ENCODE results near the gene LINGO4. TPM values are rescaled to one million over a fixed set of nuclear protein-coding genes. Genes with fewer than 3 reads are reported as not detected.

Gene LINGO4
- polyA plus RNA-seq, 1 donor (not counting 4 experiments of a cell fraction or from before 2014, with no cell fraction given) = not detected

DNA sequence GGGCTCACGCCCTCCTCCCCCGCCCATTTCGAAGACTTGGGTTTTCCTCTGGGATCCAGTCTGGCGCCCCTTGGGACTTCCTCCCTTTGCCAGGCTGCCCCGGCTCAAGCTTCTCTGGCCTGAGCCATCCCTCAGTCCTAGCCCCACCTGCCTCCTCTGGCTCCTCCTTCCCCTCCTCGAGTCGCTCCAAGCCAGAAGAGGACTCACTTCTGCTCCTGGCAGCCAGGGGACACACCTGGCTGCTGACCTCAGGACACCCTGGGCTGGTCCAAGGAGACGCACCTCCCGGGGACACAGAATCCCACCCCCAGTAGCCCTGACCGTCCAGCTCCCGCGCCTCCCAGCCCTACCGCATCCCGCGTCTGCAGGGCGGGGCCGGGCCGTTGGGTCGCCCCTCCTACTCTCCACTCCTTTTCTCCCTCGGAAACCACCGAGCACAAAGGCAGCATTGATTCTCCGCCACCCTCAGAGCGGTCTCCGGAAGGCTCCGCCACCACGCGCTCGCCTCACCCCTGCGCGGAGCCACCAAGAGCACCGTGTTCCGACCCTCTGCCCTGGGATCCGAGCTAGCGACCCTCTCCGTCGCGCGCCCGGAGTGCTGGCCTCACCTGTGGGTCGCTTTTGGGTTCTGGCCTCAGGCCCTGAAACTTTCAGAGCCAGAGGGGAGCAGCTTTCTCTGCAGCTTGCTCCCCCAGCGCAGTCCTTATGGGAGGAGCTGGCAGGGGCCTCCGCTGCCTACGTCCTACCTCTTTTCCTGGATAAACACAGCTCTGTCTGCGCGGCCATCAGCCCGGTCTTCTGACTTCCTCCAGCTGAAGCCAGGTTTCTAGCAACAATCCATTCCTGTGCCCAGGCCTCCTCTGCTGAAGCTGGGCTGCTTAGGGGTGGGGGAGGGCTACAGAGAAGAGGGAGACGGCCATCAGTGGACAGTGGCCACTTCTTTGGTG, 34.5 kb upstream of the LINGO4 start, which contains the start of gene C2CD4D:
Gene C2CD4D, minus strand, starts transcription at position 364 of the 947 bp plus-strand sequence. CDS start 831 bp downstream, outside the sequence.
- Histone ChIP-seq H3K4me1 (ENCODE audit: control insufficient read depth, extremely low read depth, insufficient read depth, low read length) (peaks cover 31% of the 10 kb centered on the region), H3K9ac (ENCODE audit: control insufficient read depth, extremely low read depth, insufficient read depth, low read length) (peak within 1 kb of the TSS; percentile 80), H2AFZ (ENCODE audit: control insufficient read depth, low read length) (peak within 1 kb of the TSS; percentile 92), H3K27ac (ENCODE audit: control insufficient read depth, insufficient read depth, low read length) (peak within 1 kb of the TSS; percentile 83), H3K9me3 (ENCODE audit: control insufficient read depth, low read depth, low read length) (no peaks in the 10 kb centered on the region), H3K4me2 (ENCODE audit: control insufficient read depth, extremely low read depth, insufficient read depth, low read depth, low read length) (peak within 1 kb of the TSS; percentile 84), H3K36me3 (ENCODE audit: control insufficient read depth in 2 of 2, extremely low read depth in 1 of 2, insufficient read depth in 2 of 2, low read length in 2 of 2) (no peaks in the 10 kb centered on the region), H3K27me3 (ENCODE audit: control insufficient read depth, extremely low read depth, insufficient read depth, low read length) (no peaks in the 10 kb centered on the region), H3K4me3 (ENCODE audit: control insufficient read depth in 2 of 3, extremely low read depth in 1 of 3, insufficient read depth in 2 of 3, low read depth in 1 of 3, low read length in 3 of 3) (peak within 1 kb of the TSS; percentile 44 to 66 (median 60)), H4K20me1 (ENCODE audit: control insufficient read depth, extremely low read depth, insufficient read depth, low read length) (no peaks in the 10 kb centered on the region), H3K9me1 (ENCODE audit: control insufficient read depth, extremely low read depth, insufficient read depth, low read length) (peaks cover 2% of the 10 kb centered on the region), H3K79me2 (ENCODE audit: control insufficient read depth, insufficient read depth, low read length) (no peaks in the 10 kb centered on the region)
- FAIRE-seq = peak; percentile 85
- dilution Hi-C loops (cut with MboI; ENCODE audit: extremely low pct_ligation_motif_present, low sequenced_read_pairs) = no loop called here
- TF ChIP-seq CTCF (optimal IDR thresholded peaks at IDR 0.05 in 1 of 3, IDR thresholded peaks at IDR 0.05 in 1 of 3, conservative IDR thresholded peaks at IDR 0.05 in 1 of 3; ENCODE audit: extremely low read depth in 1 of 3, insufficient read depth in 2 of 3, low read length in 3 of 3) (no peak), EZH2 (IDR thresholded peaks at IDR 0.05; ENCODE audit: low read length) (no peak)
- DNase-seq (ENCODE audit: low read depth, low spot score) = no peak

- dilution Hi-C loops (cut with MboI; ENCODE audit: extremely low pct_ligation_motif_present, low sequenced_read_pairs) = no loop called here
- Histone ChIP-seq H3K27me3 (ENCODE audit: control insufficient read depth, extremely low read depth, insufficient read depth, low read length) (no peaks in the 10 kb centered on the region), H3K9me1 (ENCODE audit: control insufficient read depth, extremely low read depth, insufficient read depth, low read length) (peaks cover 2% of the 10 kb centered on the region), H3K9ac (ENCODE audit: control insufficient read depth, extremely low read depth, insufficient read depth, low read length) (peak overlapping the region; percentile 80), H3K4me3 (ENCODE audit: control insufficient read depth in 2 of 3, extremely low read depth in 1 of 3, insufficient read depth in 2 of 3, low read depth in 1 of 3, low read length in 3 of 3) (peak overlapping the region in 1 of 3 experiments; percentile 60), H3K4me1 (ENCODE audit: control insufficient read depth, extremely low read depth, insufficient read depth, low read length) (peaks cover 31% of the 10 kb centered on the region), H3K36me3 (ENCODE audit: control insufficient read depth in 2 of 2, extremely low read depth in 1 of 2, insufficient read depth in 2 of 2, low read length in 2 of 2) (no peaks in the 10 kb centered on the region), H4K20me1 (ENCODE audit: control insufficient read depth, extremely low read depth, insufficient read depth, low read length) (no peaks in the 10 kb centered on the region), H3K27ac (ENCODE audit: control insufficient read depth, insufficient read depth, low read length) (peak overlapping the region; percentile 83), H3K4me2 (ENCODE audit: control insufficient read depth, extremely low read depth, insufficient read depth, low read depth, low read length) (peak overlapping the region; percentile 84), H3K9me3 (ENCODE audit: control insufficient read depth, low read depth, low read length) (no peaks in the 10 kb centered on the region), H3K79me2 (ENCODE audit: control insufficient read depth, insufficient read depth, low read length) (no peaks in the 10 kb centered on the region), H2AFZ (ENCODE audit: control insufficient read depth, low read length) (no peak overlapping the region)
- no peak for FAIRE-seq
- DNase-seq (ENCODE audit: low read depth, low spot score) = no peak
- TF ChIP-seq CTCF (optimal IDR thresholded peaks at IDR 0.05 in 1 of 3, IDR thresholded peaks at IDR 0.05 in 1 of 3, conservative IDR thresholded peaks at IDR 0.05 in 1 of 3; ENCODE audit: extremely low read depth in 1 of 3, insufficient read depth in 2 of 3, low read length in 3 of 3) (no peak), EZH2 (IDR thresholded peaks at IDR 0.05; ENCODE audit: low read length) (no peak)
Measured at GRCh38 chr1:151839082-151839412, 33.8 kb upstream of the LINGO4 start.

Data from keratinocyte (primary cell).